GM23338 (cell line): ENCODE data around the gene ESPN. TPM values are rescaled to one million over a fixed set of nuclear protein-coding genes. Genes with fewer than 3 reads are reported as not detected.

Source experiments
- ATAC-seq: fragments of 200-7000 bp; cut with Tn5 transposase; 3 replicates; pipeline ENCODE4 v1.9.1; 2020
- DNase-seq: peaks from one replicate; pipeline ENCODE4 v3.0.0-alpha.2; 2015; ENCODE audit warnings: low spot score
- H2AFZ ChIP-seq: fragments of 200-600 bp; sonication (generic); 2 replicates; pipeline ENCODE4 v1.8.0; 2016; ENCODE audit warnings: antibody characterized with exemption, mild to moderate bottlenecking, moderate library complexity
- H3F3A ChIP-seq: fragments of 200-600 bp; sonication (generic); replicated peaks from 2 replicates; pipeline ENCODE4 v1.8.0; 2017; ENCODE audit warnings: antibody characterized with exemption, mixed run types, low read depth
- H3K27ac ChIP-seq: fragments of 200-600 bp; sonication (generic); 2 replicates; pipeline ENCODE4 v1.6.1; 2016; ENCODE audit warnings: low read depth
- H3K27me3 ChIP-seq: fragments of 200-600 bp; sonication (generic); 2 replicates; pipeline ENCODE4 v1.8.0; 2016; ENCODE audit warnings: mild to moderate bottlenecking, mixed run types, moderate library complexity; ENCODE audit not compliant: insufficient read depth
- H3K36me3 ChIP-seq: fragments of 200-600 bp; sonication (generic); 2 replicates; pipeline ENCODE4 v1.8.0; 2016; ENCODE audit warnings: mild to moderate bottlenecking; ENCODE audit not compliant: insufficient read depth
- H3K4me1 ChIP-seq: fragments of 200-600 bp; sonication (generic); 2 replicates; pipeline ENCODE4 v1.8.0; 2016; ENCODE audit warnings: mild to moderate bottlenecking, moderate library complexity; ENCODE audit not compliant: insufficient read depth
- H3K4me2 ChIP-seq: fragments of 200-600 bp; sonication (generic); 2 replicates; pipeline ENCODE4 v1.7.1; 2017; ENCODE audit warnings: mixed run types
- H3K4me3 ChIP-seq: fragments of 200-600 bp; sonication (generic); 2 replicates; pipeline ENCODE4 v1.6.1; 2016; ENCODE audit warnings: mixed run types
- H3K79me2 ChIP-seq: fragments of 200-600 bp; sonication (generic); replicated peaks from 2 replicates; pipeline ENCODE4 v1.8.0; 2017; ENCODE audit warnings: mild to moderate bottlenecking; ENCODE audit not compliant: insufficient read depth
- H3K9me2 ChIP-seq: fragments of 200-600 bp; sonication (generic); 2 replicates; pipeline ENCODE4 v1.8.0; 2017; ENCODE audit not compliant: insufficient read depth
- H4K20me1 ChIP-seq: fragments of 200-600 bp; sonication (generic); replicated peaks from 2 replicates; pipeline ENCODE4 v1.8.0; 2017; ENCODE audit warnings: mild to moderate bottlenecking; ENCODE audit not compliant: insufficient read depth
- H3K27ac Mint-ChIP-seq: 2 replicates; pipeline ENCODE4 v1.8.0; 2020; ENCODE audit warnings: inconsistent platforms, mild to moderate bottlenecking, moderate library complexity, mixed read lengths
- H3K27me3 Mint-ChIP-seq: 3 replicates; pipeline ENCODE4 v1.8.0; 2022; ENCODE audit warnings: low read depth, mild to moderate bottlenecking, moderate library complexity, mixed read lengths, inconsistent platforms; ENCODE audit not compliant: insufficient read depth, poor library complexity
- H3K36me3 Mint-ChIP-seq: 3 replicates; pipeline ENCODE4 v1.8.0; 2021; ENCODE audit warnings: low read depth, mild to moderate bottlenecking, inconsistent platforms, moderate library complexity, mixed read lengths
- H3K4me1 Mint-ChIP-seq: 3 replicates; pipeline ENCODE4 v1.8.0; 2020; ENCODE audit warnings: mild to moderate bottlenecking, inconsistent platforms, mixed read lengths
- H3K4me3 Mint-ChIP-seq: 3 replicates; pipeline ENCODE4 v1.8.0; 2021; ENCODE audit warnings: moderate library complexity, mild to moderate bottlenecking, inconsistent platforms, mixed read lengths
- H3K9me3 Mint-ChIP-seq: 3 replicates; pipeline ENCODE4 v1.8.0; 2020; ENCODE audit warnings: moderate library complexity, mild to moderate bottlenecking, inconsistent platforms, mixed read lengths
- CREB1 ChIP-seq: fragments of 250-450 bp; sonication (Bioruptor Pico); IDR thresholded peaks from 2 replicates; pipeline ENCODE4 v1.5.0; 2020; ENCODE audit warnings: low read depth, mild to moderate bottlenecking, moderate library complexity
- CTCF ChIP-seq, 2 experiments: fragments of 200-600 bp in 1 of 2; sonication (generic) in 1 of 2; conservative IDR thresholded peaks; 2 replicates each; pipeline versions ENCODE4 v1.5.1 to v1.6.1; 2016 to 2017; ENCODE audit warnings: antibody characterized with exemption in 2 of 2, low read depth in 2 of 2, mild to moderate bottlenecking in 2 of 2, moderate library complexity in 1 of 2
- EZH2 ChIP-seq: fragments of 200-600 bp; sonication (generic); IDR thresholded peaks from one replicate; pipeline ENCODE4 v1.8.0; 2017; ENCODE audit warnings: antibody characterized with exemption, mild to moderate bottlenecking, low read depth; ENCODE audit not compliant: unreplicated experiment
- EZH2phosphoT487 ChIP-seq: fragments of 200-600 bp; sonication (generic); IDR thresholded peaks from one replicate; pipeline ENCODE4 v1.8.1; 2018; ENCODE audit warnings: antibody characterized with exemption; ENCODE audit not compliant: unreplicated experiment
- JUNB ChIP-seq: IDR thresholded peaks from one replicate; pipeline ENCODE4 v1.6.1; 2016; ENCODE audit warnings: antibody characterized with exemption; ENCODE audit not compliant: unreplicated experiment
- NANOG ChIP-seq: IDR thresholded peaks from 2 replicates; pipeline ENCODE4 v1.6.1; 2016; ENCODE audit warnings: antibody characterized with exemption, borderline replicate concordance
- POLR2AphosphoS5 ChIP-seq: IDR thresholded peaks from 2 replicates; pipeline ENCODE4 v1.6.1; 2016; ENCODE audit warnings: antibody characterized with exemption, low read depth
- REST ChIP-seq: IDR thresholded peaks from one replicate; pipeline ENCODE4 v1.6.1; 2018; ENCODE audit warnings: antibody characterized with exemption; ENCODE audit not compliant: unreplicated experiment
- STAT1 ChIP-seq: IDR thresholded peaks from one replicate; pipeline ENCODE4 v1.6.1; 2016; ENCODE audit warnings: antibody characterized with exemption; ENCODE audit not compliant: unreplicated experiment
- ZNF114 ChIP-seq: fragments of 250-450 bp; sonication (Bioruptor Pico); IDR thresholded peaks from 2 replicates; pipeline ENCODE4 v1.5.0; 2020; ENCODE audit warnings: mild to moderate bottlenecking, moderate library complexity
- ZNF331 ChIP-seq: fragments of 250-450 bp; sonication (Bioruptor Pico); IDR thresholded peaks from 2 replicates; pipeline ENCODE4 v1.5.0; 2020; ENCODE audit warnings: low read depth, mild to moderate bottlenecking, moderate library complexity
- ZNF462 ChIP-seq: fragments of 250-450 bp; sonication (Bioruptor Pico); IDR thresholded peaks from 2 replicates; pipeline ENCODE4 v1.5.0; 2020; ENCODE audit warnings: mild to moderate bottlenecking, moderate library complexity
- polyA plus RNA-seq: library from polyadenylated mRNA; unstranded; fragments of >200 nt; fragmentation: Nextera tagmentation; extraction: Ambion mirVana; gene quantifications from 2 replicates; pipeline ENCODE4 v1.2.1, GENCODE V29; 2016
- total RNA-seq: library from RNA; depleted of rRNA; stranded (reverse); fragments of >200 nt; shearing (Covaris generic); gene quantifications from 2 replicates; pipeline ENCODE4 v1.2.3, GENCODE V29; 2014
- TF ChIP-seq, protein P1 (sequence below): IDR thresholded peaks from 2 replicates; pipeline ENCODE4 v1.6.1; 2016; ENCODE audit warnings: antibody characterized with exemption

The ESPN gene
- total and polyA plus RNA-seq, 2 experiments from 2014 or later, result 12.2 to 13.6 TPM

DNA sequence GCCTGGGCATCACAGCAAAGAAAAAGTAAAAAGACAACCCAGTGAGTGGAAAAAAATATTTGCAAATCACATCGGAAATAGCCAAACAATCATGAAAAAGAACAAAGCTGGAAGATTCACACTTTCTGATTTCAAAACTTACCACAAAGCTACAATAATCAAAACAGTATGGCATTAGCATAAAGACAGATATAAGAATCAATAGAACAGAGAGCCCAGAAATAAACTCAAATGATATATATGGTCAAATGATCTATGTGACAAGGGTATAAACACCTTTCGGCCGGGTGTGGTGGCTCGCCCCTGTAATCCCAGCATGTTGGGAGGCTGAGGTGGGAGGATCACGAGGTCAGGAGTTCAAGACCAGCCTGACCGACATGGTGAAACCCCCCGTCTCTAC, 44.5 kb upstream of the ESPN start:
- no peak for ATAC-seq
- Histone ChIP-seq H3K4me1 (peaks cover 7% of the 10 kb centered on the region), H3F3A (no peaks in the 10 kb centered on the region), H2AFZ (no peak overlapping the region), H3K4me3 (no peak overlapping the region), H3K27ac (no peak overlapping the region), H3K9me2 (no peaks in the 10 kb centered on the region), H3K27me3 (no peaks in the 10 kb centered on the region), H4K20me1 (peaks cover 48% of the 10 kb centered on the region), H3K4me2 (no peak overlapping the region), H3K36me3 (no peaks in the 10 kb centered on the region; the same call in 1 of the 2 replicates), H3K79me2 (peaks cover 97% of the 10 kb centered on the region)
- TF ChIP-seq EZH2phosphoT487 (no peak), EZH2 (no peak), CREB1 (CRISPR knock-in tag) (no peak), REST (no peak), STAT1 (no peak), CTCF (conservative IDR thresholded peaks at IDR 0.05; ENCODE audit: low read depth in 2 of 2) (no peak), NANOG (no peak), ZNF114 (CRISPR knock-in tag) (no peak), POLR2AphosphoS5 (no peak), JUNB (no peak), ZNF462 (no peak), ZNF331 (CRISPR knock-in tag) (no peak)
- TF ChIP-seq, protein P1, sequence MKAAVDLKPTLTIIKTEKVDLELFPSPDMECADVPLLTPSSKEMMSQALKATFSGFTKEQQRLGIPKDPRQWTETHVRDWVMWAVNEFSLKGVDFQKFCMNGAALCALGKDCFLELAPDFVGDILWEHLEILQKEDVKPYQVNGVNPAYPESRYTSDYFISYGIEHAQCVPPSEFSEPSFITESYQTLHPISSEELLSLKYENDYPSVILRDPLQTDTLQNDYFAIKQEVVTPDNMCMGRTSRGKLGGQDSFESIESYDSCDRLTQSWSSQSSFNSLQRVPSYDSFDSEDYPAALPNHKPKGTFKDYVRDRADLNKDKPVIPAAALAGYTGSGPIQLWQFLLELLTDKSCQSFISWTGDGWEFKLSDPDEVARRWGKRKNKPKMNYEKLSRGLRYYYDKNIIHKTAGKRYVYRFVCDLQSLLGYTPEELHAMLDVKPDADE, result no peak
- peaks cover 4% of the 10 kb centered on the region for H3K27me3 Mint-ChIP-seq
- no peak overlapping the region for H3K27ac Mint-ChIP-seq
- peaks cover 11% of the 10 kb centered on the region; the same call in 2 of the 3 replicates for H3K9me3 Mint-ChIP-seq
- H3K4me3 Mint-ChIP-seq, result no peak overlapping the region
- DNase-seq, result no peak
- peaks cover 26% of the 10 kb centered on the region; the same call in 2 of the 3 replicates for H3K36me3 Mint-ChIP-seq
- H3K4me1 Mint-ChIP-seq, result peaks cover 12% of the 10 kb centered on the region
